ENCODE measurements around the gene PIP4K2C.

DNA sequence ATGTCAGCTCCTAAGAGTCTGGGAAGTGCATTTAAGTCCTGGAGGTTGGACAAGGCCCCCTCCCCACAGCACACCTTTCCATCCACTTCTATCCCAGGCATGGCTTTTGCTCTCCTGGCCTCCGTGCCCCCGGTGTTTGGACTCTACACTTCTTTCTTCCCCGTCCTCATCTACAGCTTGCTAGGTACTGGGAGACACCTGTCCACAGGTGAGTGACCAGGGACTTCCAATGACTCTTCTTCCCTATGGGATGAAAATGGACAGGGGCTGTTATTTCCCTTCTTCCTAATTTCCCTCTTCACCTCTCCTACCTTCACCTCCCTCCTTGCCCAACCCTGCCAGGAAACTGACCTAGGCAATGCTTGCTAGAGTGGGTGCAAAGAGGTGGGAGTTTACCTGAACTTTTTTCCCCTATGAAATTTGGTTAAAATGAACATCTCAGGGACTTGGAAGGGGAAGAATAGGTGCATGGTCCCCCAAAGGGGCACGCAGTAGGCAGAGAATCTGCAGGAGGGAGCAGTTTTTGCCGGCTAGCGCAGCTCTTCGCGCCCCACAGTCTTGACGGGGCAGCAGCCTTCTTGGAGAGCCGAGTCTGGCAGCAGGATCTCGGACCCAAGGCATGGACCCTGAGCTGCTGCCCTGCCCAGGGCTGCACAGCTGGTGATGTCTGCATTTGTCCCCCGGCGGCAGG is 29.4 kb downstream of the PIP4K2C start:
- TF ChIP-seq, protein P1, sequence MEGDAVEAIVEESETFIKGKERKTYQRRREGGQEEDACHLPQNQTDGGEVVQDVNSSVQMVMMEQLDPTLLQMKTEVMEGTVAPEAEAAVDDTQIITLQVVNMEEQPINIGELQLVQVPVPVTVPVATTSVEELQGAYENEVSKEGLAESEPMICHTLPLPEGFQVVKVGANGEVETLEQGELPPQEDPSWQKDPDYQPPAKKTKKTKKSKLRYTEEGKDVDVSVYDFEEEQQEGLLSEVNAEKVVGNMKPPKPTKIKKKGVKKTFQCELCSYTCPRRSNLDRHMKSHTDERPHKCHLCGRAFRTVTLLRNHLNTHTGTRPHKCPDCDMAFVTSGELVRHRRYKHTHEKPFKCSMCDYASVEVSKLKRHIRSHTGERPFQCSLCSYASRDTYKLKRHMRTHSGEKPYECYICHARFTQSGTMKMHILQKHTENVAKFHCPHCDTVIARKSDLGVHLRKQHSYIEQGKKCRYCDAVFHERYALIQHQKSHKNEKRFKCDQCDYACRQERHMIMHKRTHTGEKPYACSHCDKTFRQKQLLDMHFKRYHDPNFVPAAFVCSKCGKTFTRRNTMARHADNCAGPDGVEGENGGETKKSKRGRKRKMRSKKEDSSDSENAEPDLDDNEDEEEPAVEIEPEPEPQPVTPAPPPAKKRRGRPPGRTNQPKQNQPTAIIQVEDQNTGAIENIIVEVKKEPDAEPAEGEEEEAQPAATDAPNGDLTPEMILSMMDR (conservative IDR thresholded peaks at IDR 0.05; ENCODE audit: low read length) = no peak
- TF ChIP-seq EZH2phosphoT487 (IDR thresholded peaks at IDR 0.05; ENCODE audit: borderline replicate concordance, low read depth, low read length) = no peak

Measured in OCI-LY7 (cell line).